A673 (cell line): ENCODE data around the gene RPH3AL.
"Not testable (repeated sequence)": the region's sequence is repeated elsewhere in the genome, so short reads cannot be mapped to it uniquely, and the experiment has no call there.

Experiments
- CTCF ChIP-seq: fragments of 300-800, 200-600 bp; sonication (generic); conservative IDR thresholded peaks from 2 replicates; pipeline ENCODE4 v1.5.1; 2017; ENCODE audit warnings: low read depth, mild to moderate bottlenecking, antibody characterized with exemption, low read length, moderate library complexity, mixed read lengths
- EZH2 ChIP-seq: fragments of 200-600 bp; sonication (generic); IDR thresholded peaks from 2 replicates; pipeline ENCODE4 v1.6.1; 2017; ENCODE audit warnings: borderline replicate concordance, low read depth, mild to moderate bottlenecking, mixed read lengths, antibody characterized with exemption, low read length; ENCODE audit not compliant: poor library complexity, severe bottlenecking

- TF ChIP-seq CTCF, EZH2: not testable (repeated sequence)
Observed at GRCh38 chr17:198225-198624, 154.4 kb downstream of the RPH3AL start.
